Activated CD8-positive, alpha-beta memory T cell treated with anti-CD3 and anti-CD28 coated beads for 4 hours (primary cell): ENCODE results near the gene ELAC2.

Experiments
- DNase-seq, 2 donors: peaks; one replicate each; pipeline ENCODE4 v3.0.0-alpha.2; 2020; ENCODE audit warnings: low read depth in 2 of 2

The ELAC2 gene

GRCh38 chr17:13024016-13024415, 6.2 kb upstream of the ELAC2 start:
- DNase-seq: no peak

- DNase-seq: no peak
These were observed 759 bp downstream of the ELAC2 start for GRCh38 chr17:13016881-13017654.

GRCh38 chr17:13014801-13015200, 3.0 kb downstream of the ELAC2 start:
- DNase-seq: no peak

- DNase-seq: no peak
These were observed 6.9 kb downstream of the ELAC2 start for GRCh38 chr17:13010959-13011358.

- DNase-seq: no peak
These were observed 9.4 kb downstream of the ELAC2 start for GRCh38 chr17:13008461-13008860.

- no peak for DNase-seq
These were observed 12.3 kb downstream of the ELAC2 start for GRCh38 chr17:13005530-13005929.

- no peak for DNase-seq
These were observed 13.5 kb downstream of the ELAC2 start for GRCh38 chr17:13004336-13004735.

- no peak for DNase-seq
These were observed 13.9 kb downstream of the ELAC2 start for GRCh38 chr17:13003927-13004326.

GRCh38 chr17:13003454-13003851, 14.4 kb downstream of the ELAC2 start:
- DNase-seq: no peak

- no peak for DNase-seq
These were observed 14.9 kb downstream of the ELAC2 start for GRCh38 chr17:13002761-13003453.

GRCh38 chr17:13001991-13002615, 15.7 kb downstream of the ELAC2 start:
- no peak for DNase-seq

- no peak for DNase-seq
These were observed 17.3 kb downstream of the ELAC2 start for GRCh38 chr17:13000561-13000960.

GRCh38 chr17:12998874-12999273, 19.0 kb downstream of the ELAC2 start:
- no peak for DNase-seq

- DNase-seq: no peak
These were observed 19.4 kb downstream of the ELAC2 start for GRCh38 chr17:12998461-12998860.

GRCh38 chr17:12996941-12997340, 20.9 kb downstream of the ELAC2 start:
- DNase-seq: no peak

- no peak for DNase-seq
These were observed 21.5 kb downstream of the ELAC2 start for GRCh38 chr17:12996357-12996756.

GRCh38 chr17:12995896-12996295, 21.9 kb downstream of the ELAC2 start:
- DNase-seq: no peak

- DNase-seq: no peak
These were observed 22.5 kb downstream of the ELAC2 start for GRCh38 chr17:12995106-12995895.

- no peak for DNase-seq
These were observed 23.3 kb downstream of the ELAC2 start for GRCh38 chr17:12994341-12995074.

- no peak for DNase-seq
These were observed 24.2 kb downstream of the ELAC2 start for GRCh38 chr17:12993631-12994030.

GRCh38 chr17:12992676-12993075, 25.2 kb downstream of the ELAC2 start:
- DNase-seq: no peak
